Inferior parietal cortex (tissue), 1 donor: Measurements from ENCODE around the gene POLR1C.
"Not testable (repeated sequence)": the region's sequence is repeated elsewhere in the genome, so short reads cannot be mapped to it uniquely, and the experiment has no call there.

ENCODE experiments used
- DNase-seq: peaks from one replicate; pipeline ENCODE4 v3.0.0-alpha.2; 2016; ENCODE audit errors: extremely low spot score

Gene POLR1C

GRCh38 chr6:43493230-43493629 is 23.7 kb upstream of the POLR1C start:
- no peak for DNase-seq

DNA sequence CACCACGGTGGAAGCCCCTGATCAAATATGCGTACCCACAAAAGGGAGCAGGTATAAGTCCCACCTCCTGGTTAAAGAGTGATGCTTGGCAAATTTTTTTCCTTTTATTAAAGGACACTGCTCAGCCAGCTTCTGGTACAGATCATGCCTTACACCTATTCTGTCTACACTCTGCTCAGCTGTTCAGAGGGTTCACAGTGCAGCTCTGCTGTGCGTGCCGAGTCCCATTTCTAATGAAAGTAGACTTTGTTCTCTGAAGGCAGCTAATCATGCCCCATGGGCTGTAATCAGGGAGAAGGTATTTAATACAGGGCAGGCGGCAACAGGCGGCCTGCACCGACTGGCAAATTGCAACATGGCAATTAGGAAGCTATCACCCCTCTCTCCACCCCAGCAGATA is 23.1 kb upstream of the POLR1C start:
- no peak for DNase-seq

GRCh38 chr6:43494321-43494720 is 22.6 kb upstream of the POLR1C start:
- no peak for DNase-seq

- no peak for DNase-seq
Measured at GRCh38 chr6:43494766-43495165, 22.1 kb upstream of the POLR1C start.

DNA sequence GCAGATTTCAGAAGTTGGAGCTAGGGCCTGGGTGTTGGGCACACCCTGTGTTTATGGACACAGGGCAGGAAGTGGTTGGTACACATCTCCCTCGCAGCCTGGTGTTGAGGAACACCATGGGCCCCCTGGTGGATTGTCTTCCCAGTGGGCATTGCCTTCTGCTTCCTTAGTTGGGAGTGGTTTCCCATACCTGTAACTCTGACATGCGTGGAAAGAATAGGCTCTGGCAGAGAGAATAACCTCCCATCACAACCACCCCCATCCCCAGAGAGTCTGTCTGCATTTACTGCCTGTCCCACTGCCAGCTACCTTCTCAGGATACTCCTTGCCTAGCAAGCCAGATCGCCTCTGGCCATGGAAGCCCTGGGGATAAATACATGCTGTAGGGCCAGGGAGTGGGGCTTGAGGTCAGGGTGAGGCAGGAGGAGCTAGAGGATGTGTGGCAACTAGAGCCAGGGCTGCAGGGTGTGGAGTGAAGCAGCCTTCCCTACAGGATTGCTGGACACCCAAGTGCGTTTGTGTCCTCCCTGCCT is 21.4 kb upstream of the POLR1C start:
- DNase-seq = no peak

- no peak for DNase-seq
Measured at GRCh38 chr6:43496370-43497128, 20.3 kb upstream of the POLR1C start.

- no peak for DNase-seq
Measured at GRCh38 chr6:43497129-43497396, 19.8 kb upstream of the POLR1C start.

DNA sequence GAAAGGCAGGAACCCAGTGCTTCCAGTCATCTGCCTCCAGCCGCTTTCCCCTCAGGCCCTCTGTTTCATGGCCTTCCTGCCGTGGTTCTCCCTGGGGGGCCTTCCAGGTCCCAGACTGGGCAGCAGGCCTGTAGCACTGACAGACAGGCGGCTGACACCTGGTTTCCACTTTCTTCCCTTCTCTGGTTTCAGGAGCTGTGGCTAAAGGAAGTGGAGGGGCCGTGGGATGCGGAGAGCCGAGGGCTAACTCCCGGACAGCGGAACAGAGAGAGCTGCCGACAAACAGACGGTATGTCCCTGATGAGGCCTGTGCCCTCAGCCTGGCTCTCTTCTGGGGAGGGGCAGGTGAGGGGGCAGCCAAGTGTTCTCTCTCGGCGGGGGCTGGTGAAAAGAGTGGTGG is 19.2 kb upstream of the POLR1C start:
- no peak for DNase-seq

DNA sequence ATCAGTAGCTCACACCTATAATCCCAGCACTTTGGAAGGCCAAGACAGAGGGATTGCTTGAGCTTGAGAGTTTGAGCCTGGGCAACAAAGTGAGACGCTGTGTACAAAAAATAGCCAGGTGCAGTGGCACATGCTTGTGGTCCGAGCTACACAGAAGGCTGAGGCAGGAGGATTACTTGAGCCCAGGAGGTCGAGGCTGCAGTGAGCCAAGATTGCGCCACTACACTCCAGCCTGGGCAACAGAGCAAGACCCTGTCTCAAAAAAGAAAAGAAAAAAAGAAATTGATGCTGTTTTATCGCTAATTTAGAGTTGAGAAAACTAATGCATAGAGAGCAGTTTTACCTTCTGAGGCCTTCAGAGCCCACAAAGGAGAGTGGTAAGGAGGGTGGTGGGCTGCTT is 18.6 kb upstream of the POLR1C start:
- not testable (repeated sequence) for DNase-seq

DNA sequence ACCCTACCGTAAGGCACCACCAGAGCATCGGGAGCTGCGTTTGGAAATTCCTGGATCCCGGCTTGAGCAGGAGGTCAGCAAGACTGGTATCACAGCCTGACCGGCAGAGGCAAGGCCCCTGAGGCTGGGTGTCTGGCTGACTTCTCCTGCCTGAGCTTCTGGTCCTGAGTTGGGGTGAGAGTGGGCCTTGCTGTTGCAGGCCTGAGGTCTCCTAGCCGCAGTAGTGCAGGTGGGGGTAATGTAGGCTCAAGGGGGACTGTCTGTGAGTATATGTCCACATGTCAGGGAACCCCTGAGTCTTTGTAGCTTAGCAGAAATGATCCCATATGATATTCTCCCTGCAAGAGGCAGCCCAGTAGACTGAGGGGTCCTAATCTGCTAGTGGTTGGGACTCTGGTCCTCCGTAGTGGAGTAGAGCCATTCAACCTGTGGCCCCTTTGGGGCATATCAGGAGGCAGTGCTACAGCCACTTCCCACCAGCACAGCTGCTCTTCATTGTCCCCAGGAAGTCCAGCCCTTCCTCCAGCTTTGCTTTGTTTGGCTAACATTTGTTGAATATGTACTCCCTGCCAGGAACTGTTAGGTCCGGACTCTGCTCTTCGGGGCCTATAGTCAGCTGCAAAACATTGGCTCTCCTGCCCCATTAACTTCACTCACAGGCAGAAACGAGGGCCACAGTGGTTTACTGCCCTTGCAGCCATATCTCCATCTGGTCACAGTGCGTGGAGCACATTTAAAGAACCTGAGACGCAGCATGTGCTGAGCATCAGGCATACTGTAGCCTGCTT is 17.7 kb upstream of the POLR1C start:
- DNase-seq = no peak

- DNase-seq = no peak
Measured at GRCh38 chr6:43500921-43501320, 16.0 kb upstream of the POLR1C start.

DNA sequence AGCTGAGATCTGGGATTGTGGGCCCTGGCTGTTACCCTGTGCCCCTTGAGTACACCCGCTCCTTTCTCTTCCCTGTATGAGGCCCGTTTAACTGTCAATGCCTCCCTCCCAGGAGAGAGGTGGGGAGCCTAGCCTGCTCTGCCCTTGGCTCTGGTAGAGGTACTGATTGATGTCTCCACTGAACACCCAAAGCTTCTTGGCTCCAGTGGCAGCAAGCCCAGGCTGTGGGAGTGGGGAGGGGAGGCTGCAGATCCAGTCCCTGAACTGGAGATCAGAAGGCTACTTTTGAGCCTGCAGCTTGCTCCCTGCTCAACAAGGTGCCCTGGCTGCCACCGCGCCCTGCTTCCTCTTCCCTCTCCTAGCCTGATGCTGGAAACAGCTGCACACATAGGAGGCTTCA is 14.2 kb upstream of the POLR1C start:
- no peak for DNase-seq

- no peak for DNase-seq
Measured at GRCh38 chr6:43503443-43503842, 13.4 kb upstream of the POLR1C start.

- no peak for DNase-seq
Measured at GRCh38 chr6:43504756-43505593, 11.9 kb upstream of the POLR1C start.

DNA sequence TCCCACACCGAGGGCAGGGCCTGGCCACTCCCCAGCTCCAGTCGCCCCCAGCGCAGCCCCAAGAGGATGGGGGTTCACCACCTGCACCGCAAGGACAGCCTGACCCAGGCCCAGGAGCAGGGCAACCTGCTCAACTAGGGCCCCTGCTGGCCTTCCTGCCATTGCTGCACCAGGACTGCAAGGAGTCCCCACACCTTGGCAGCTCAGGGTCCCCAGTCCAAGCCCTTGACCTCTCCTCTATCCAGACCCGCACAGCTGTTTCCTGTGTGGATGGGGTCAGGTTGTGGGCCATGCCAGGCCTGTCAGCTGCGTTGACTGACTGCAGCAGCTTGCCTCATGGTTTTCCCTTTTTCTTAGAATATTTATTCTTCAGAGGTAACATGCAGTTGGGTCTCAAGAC is 11.2 kb upstream of the POLR1C start:
- DNase-seq = no peak

- no peak for DNase-seq
Measured at GRCh38 chr6:43506171-43506570, 10.7 kb upstream of the POLR1C start.

DNA sequence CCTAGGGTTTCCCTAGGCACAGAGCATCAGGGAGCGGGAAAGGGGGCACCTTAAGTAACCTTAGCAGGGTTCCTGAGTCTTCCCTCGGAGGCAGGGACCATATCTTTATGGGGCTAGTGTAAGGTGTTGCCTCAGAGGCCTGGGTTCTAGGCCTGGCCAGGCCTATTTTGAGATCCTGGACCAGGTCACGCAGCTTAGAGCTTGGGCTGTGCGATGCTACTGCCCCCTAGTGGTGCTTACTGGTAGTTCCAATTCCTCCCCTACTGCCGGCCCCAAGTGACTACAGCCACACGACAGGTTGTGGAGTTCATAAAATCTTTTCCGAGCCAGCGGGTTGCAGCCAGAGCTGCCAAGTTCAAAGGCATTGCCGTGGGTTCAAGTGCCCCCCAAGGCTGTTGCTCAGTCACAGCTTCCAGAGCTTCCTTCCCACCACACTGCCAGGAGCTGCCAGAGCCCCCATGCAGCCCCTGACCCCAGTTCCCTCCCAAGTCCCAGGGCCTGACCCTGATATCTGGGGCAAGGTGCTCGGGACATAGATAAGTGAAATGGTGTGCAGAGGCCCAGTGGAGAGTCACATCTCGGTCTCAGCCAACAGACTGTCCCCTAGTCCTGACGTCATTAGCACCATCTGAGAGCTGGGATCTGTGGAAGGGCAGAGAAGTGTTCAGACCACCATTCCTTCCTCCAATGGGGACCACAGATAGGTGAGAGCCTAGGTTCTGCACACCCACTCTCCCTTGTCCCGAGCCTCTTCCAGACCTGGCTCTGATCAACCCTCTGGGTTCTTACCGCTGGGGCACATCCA is 10.0 kb upstream of the POLR1C start:
- DNase-seq = peak; percentile 94

DNA sequence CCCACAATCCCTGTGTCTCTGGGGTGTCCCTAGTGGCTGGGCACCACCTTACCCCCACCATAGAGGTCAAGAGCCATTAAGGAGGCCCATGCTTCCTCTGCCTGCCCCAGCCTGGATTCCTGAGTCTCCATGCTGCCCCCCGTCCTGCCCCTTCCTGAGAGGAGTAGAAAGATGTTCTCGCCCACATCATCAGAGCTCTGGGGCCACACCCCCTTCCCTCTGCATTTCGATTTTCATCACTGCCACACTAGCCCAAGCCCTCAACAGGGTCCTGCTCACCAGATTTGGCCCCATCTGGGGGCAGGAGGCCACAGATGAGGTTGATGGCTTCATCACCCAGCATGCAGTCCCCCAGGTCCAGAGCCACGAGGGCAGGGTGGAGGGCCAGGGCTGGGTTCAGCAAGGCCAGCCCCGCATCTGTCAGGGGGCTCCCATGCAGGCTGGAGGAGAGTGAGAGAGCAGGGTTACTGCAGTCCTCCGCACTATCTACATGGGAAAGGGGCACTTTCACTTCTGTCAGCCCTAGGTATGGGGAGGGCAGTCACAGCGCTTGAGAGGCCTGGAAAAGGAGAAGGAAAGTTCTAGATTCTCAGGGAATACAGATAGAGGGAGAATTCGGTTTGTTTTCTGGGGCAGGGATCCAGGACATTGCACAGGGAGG is 8.3 kb upstream of the POLR1C start:
- no peak for DNase-seq

DNA sequence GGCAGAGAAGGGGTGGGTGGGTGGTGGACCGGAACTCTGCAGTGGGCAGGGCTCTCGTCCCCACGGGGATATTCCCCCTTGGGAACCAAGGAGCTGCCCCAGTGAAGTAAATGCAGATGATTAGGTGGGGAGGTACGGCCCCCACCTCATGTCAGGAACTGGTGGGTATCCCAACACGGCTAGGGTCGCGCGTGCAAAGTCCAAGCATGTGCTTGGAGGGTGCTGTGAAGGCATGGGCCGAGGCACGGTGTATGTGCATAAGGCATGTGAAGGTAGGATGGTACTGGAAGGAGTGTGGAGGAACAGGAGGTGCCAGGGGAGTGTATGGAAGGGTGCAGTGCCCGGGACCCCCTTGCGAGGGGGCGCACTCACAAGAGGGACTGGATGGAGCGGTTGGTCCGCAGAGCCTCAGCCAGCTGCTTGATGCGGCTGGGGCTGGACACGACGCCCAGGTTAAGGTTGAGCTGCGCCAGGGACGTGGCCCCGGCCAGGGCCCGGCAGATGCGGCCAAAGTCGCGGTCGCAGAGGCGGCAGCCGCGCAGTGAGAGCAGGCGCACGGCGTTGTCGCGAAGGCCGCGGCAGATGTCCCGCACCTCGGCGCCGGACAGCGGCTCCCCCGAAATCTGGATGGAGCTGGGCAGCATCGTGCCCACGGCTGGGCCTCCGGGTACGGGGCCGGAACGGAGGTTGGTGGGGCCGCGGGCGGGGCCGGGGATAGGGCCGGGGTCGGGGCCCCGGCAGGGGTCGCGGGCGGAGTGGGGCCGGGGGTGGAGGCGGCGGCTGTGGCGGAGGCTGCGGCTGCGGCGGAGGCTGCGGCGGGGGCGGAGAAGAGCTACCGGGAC is 7.5 kb upstream of the POLR1C start:
- no peak for DNase-seq
